ENCODE data around the gene GLB1L3.

GRCh38 chr11:134228625-134229024, 47.6 kb upstream of the GLB1L3 start:
- TF ChIP-seq POLR2A (IDR thresholded peaks at IDR 0.05; ENCODE audit: low read length) (no peak), GATA1 (IDR thresholded peaks at IDR 0.05; ENCODE audit: low read depth, low read length) (no peak)
